Prostate gland (tissue), 2 donors: ENCODE measurements around the gene APCDD1L.

Experiments used
- CTCF ChIP-seq, 4 experiments: fragments of 200-600 bp in 2 of 4; fragments of 450-650 bp in 2 of 4; sonication (generic) in 2 of 4; IDR thresholded peaks; 1 replicate in 3 of 4; 2 replicates in 1 of 4; pipeline ENCODE4 v1.5.1; 2016 to 2019; ENCODE audit warnings: antibody characterized with exemption in 4 of 4, mild to moderate bottlenecking in 2 of 4, moderate library complexity in 2 of 4
- POLR2A ChIP-seq: fragments of 450-650 bp; IDR thresholded peaks from one replicate; pipeline ENCODE4 v1.6.1; 2016; ENCODE audit warnings: antibody characterized with exemption, mild to moderate bottlenecking
- POLR2AphosphoS5 ChIP-seq: sonication (generic); formaldehyde crosslinking; IDR thresholded peaks from one replicate; pipeline ENCODE4 v1.6.1; 2017; ENCODE audit warnings: antibody characterized with exemption

- no peak for TF ChIP-seq CTCF (IDR thresholded peaks at IDR 0.05)
- TF ChIP-seq POLR2A = no peak
- TF ChIP-seq POLR2AphosphoS5 = no peak
Measured at GRCh38 chr20:58428364-58428763, 86.8 kb downstream of the APCDD1L start.
